BLaER1 treated with 17β-estradiol and CSF1 and Interleukin-3, amounts not matched to agents 10 nM and 100 nM (cell line): ENCODE results near the gene MFF.

Source experiments
- H3K27ac ChIP-seq, 11 experiments: shearing (Covaris generic); formaldehyde crosslinking; 2 replicates each; pipeline ENCODE4 v1.8.1; 2022
- H3K27me3 ChIP-seq, 11 experiments: shearing (Covaris generic); formaldehyde crosslinking; 2 replicates each; pipeline ENCODE4 v1.8.1; 2022
- H3K36me3 ChIP-seq, 11 experiments: shearing (Covaris generic); formaldehyde crosslinking; 2 replicates each; pipeline ENCODE4 v1.8.1; 2022
- H3K4me1 ChIP-seq, 10 experiments: shearing (Covaris generic); formaldehyde crosslinking; 2 replicates each; pipeline ENCODE4 v1.8.1; 2022
- H3K4me2 ChIP-seq, 11 experiments: shearing (Covaris generic); formaldehyde crosslinking; 2 replicates each; pipeline ENCODE4 v1.8.1; 2022
- H3K4me3 ChIP-seq, 10 experiments: shearing (Covaris generic); formaldehyde crosslinking; 2 replicates each; pipeline ENCODE4 v1.8.1; 2022
- H3K9ac ChIP-seq, 11 experiments: shearing (Covaris generic); formaldehyde crosslinking; 2 replicates each; pipeline ENCODE4 v1.8.1; 2022
- H3K9me3 ChIP-seq, 11 experiments: shearing (Covaris generic); formaldehyde crosslinking; replicated peaks in 1 of 11; 2 replicates each; pipeline ENCODE4 v1.8.1; 2022
- H4K20me1 ChIP-seq, 11 experiments: shearing (Covaris generic); formaldehyde crosslinking; 2 replicates each; pipeline ENCODE4 v1.8.1; 2022
- Cebpa-rat ChIP-seq, 11 experiments: shearing (Covaris generic); IDR thresholded peaks; 2 replicates each; pipeline ENCODE4 v1.8.1; 2022

Gene MFF

GRCh38 chr2:227308784-227309183, 16.3 kb upstream of the MFF start:
- no peaks in the 10 kb centered on the region for H3K27me3 ChIP-seq
- H4K20me1 ChIP-seq: no peaks in the 10 kb centered on the region
- H3K9ac ChIP-seq: no peak overlapping the region
- H3K36me3 ChIP-seq: peaks cover 0 to 5% (median 0%) of the 10 kb centered on the region in 11 experiments; a peak in 3 of 22 replicates
- TF ChIP-seq Cebpa-rat (IDR thresholded peaks at IDR 0.05): no peak
- H3K27ac ChIP-seq: no peak overlapping the region
- H3K4me1 ChIP-seq: no peaks in the 10 kb centered on the region
- H3K4me2 ChIP-seq: no peak overlapping the region
- no peak overlapping the region for H3K4me3 ChIP-seq
- H3K9me3 ChIP-seq: no peaks in the 10 kb centered on the region

GRCh38 chr2:227310756-227311110, 14.3 kb upstream of the MFF start:
- no peak overlapping the region for H3K9ac ChIP-seq
- no peak overlapping the region for H3K4me3 ChIP-seq
- no peak overlapping the region for H3K27ac ChIP-seq
- no peaks in the 10 kb centered on the region for H3K9me3 ChIP-seq
- H3K27me3 ChIP-seq: no peaks in the 10 kb centered on the region
- TF ChIP-seq Cebpa-rat (IDR thresholded peaks at IDR 0.05): no peak
- no peak overlapping the region for H3K4me2 ChIP-seq
- no peaks in the 10 kb centered on the region for H4K20me1 ChIP-seq
- H3K4me1 ChIP-seq: no peaks in the 10 kb centered on the region
- H3K36me3 ChIP-seq: no peaks in the 10 kb centered on the region

GRCh38 chr2:227311861-227312506, 13.1 kb upstream of the MFF start:
- Histone ChIP-seq H3K4me3 (no peak overlapping the region), H4K20me1 (no peaks in the 10 kb centered on the region), H3K9me3 (no peaks in the 10 kb centered on the region), H3K4me2 (no peak overlapping the region), H3K27ac (no peak overlapping the region), H3K4me1 (no peaks in the 10 kb centered on the region), H3K27me3 (no peaks in the 10 kb centered on the region), H3K9ac (no peak overlapping the region), H3K36me3 (no peaks in the 10 kb centered on the region)
- TF ChIP-seq Cebpa-rat (IDR thresholded peaks at IDR 0.05): no peak

- Histone ChIP-seq H3K27me3 (no peaks in the 10 kb centered on the region), H3K4me2 (no peak overlapping the region), H3K4me1 (no peaks in the 10 kb centered on the region), H3K27ac (no peak overlapping the region), H3K9me3 (peaks cover 0 to 1% (median 0%) of the 10 kb centered on the region in 11 experiments; a peak in 2 of 22 replicates), H3K4me3 (no peak overlapping the region), H3K9ac (no peak overlapping the region), H4K20me1 (no peaks in the 10 kb centered on the region), H3K36me3 (no peaks in the 10 kb centered on the region)
- no peak for TF ChIP-seq Cebpa-rat (IDR thresholded peaks at IDR 0.05)
These were observed 12.5 kb upstream of the MFF start for GRCh38 chr2:227312579-227312978.

GRCh38 chr2:227313310-227313709, 11.7 kb upstream of the MFF start:
- no peaks in the 10 kb centered on the region; a peak in 1 of 22 replicates for H3K36me3 ChIP-seq

GRCh38 chr2:227317834-227318233, 7.2 kb upstream of the MFF start:
- no peak overlapping the region for H3K9ac ChIP-seq
- no peaks in the 10 kb centered on the region for H4K20me1 ChIP-seq
- peaks cover 14 to 35% (median 26%) of the 10 kb centered on the region in 11 experiments for H3K9me3 ChIP-seq
- H3K4me2 ChIP-seq: no peak overlapping the region
- H3K4me3 ChIP-seq: no peak overlapping the region
- H3K27me3 ChIP-seq: no peaks in the 10 kb centered on the region
- H3K4me1 ChIP-seq: no peaks in the 10 kb centered on the region
- TF ChIP-seq Cebpa-rat (IDR thresholded peaks at IDR 0.05): no peak
- no peak overlapping the region for H3K27ac ChIP-seq
- peaks cover 0 to 11% (median 0%) of the 10 kb centered on the region in 11 experiments; a peak in 3 of 22 replicates for H3K36me3 ChIP-seq

More at GRCh38 chr2:227313310-227313709, 11.7 kb upstream of the MFF start:
- no peak overlapping the region for H3K27ac ChIP-seq
- no peaks in the 10 kb centered on the region for H3K27me3 ChIP-seq
- H4K20me1 ChIP-seq: no peaks in the 10 kb centered on the region
- peaks cover 0 to 8% (median 5%) of the 10 kb centered on the region in 11 experiments; a peak in 7 of 22 replicates for H3K9me3 ChIP-seq
- no peaks in the 10 kb centered on the region for H3K4me1 ChIP-seq
- H3K4me3 ChIP-seq: no peak overlapping the region
- H3K4me2 ChIP-seq: no peak overlapping the region
- no peak for TF ChIP-seq Cebpa-rat (IDR thresholded peaks at IDR 0.05)
- H3K9ac ChIP-seq: no peak overlapping the region

- peaks cover 0 to 12% (median 0%) of the 10 kb centered on the region in 11 experiments; a peak in 3 of 22 replicates for H3K36me3 ChIP-seq
- H4K20me1 ChIP-seq: no peaks in the 10 kb centered on the region
- H3K9me3 ChIP-seq: peaks cover 17 to 42% (median 32%) of the 10 kb centered on the region in 11 experiments
These were observed 4.6 kb upstream of the MFF start for GRCh38 chr2:227320305-227321094.

GRCh38 chr2:227322530-227323205, 2.4 kb upstream of the MFF start:
- peaks cover 17 to 41% (median 30%) of the 10 kb centered on the region in 11 experiments for H3K9me3 ChIP-seq
- TF ChIP-seq Cebpa-rat (IDR thresholded peaks at IDR 0.05): no peak
- no peak overlapping the region for H3K4me3 ChIP-seq
- H3K36me3 ChIP-seq: peaks cover 0 to 12% (median 0%) of the 10 kb centered on the region in 11 experiments; a peak in 3 of 22 replicates
- no peaks in the 10 kb centered on the region for H3K27me3 ChIP-seq
- peaks cover 0 to 10% (median under 1%) of the 10 kb centered on the region in 11 experiments; a peak in 5 of 22 replicates for H4K20me1 ChIP-seq
- H3K4me1 ChIP-seq: peaks cover 19 to 28% (median 23%) of the 10 kb centered on the region in 10 experiments
- no peak overlapping the region for H3K4me2 ChIP-seq
- no peak overlapping the region for H3K9ac ChIP-seq
- no peak overlapping the region for H3K27ac ChIP-seq

More at GRCh38 chr2:227320305-227321094, 4.6 kb upstream of the MFF start:
- peaks cover 7 to 13% (median 9%) of the 10 kb centered on the region in 10 experiments; a peak in 16 of 20 replicates for H3K4me1 ChIP-seq
- no peak for TF ChIP-seq Cebpa-rat (IDR thresholded peaks at IDR 0.05)
- no peak overlapping the region for H3K9ac ChIP-seq
- no peak overlapping the region for H3K4me3 ChIP-seq
- H3K27ac ChIP-seq: no peak overlapping the region
- H3K27me3 ChIP-seq: no peaks in the 10 kb centered on the region
- H3K4me2 ChIP-seq: no peak overlapping the region

GRCh38 chr2:227323818-227324217, 1.2 kb upstream of the MFF start:
- peaks cover 0 to 20% (median 9%) of the 10 kb centered on the region in 11 experiments; a peak in 9 of 22 replicates for H4K20me1 ChIP-seq
- peaks cover 12 to 36% (median 26%) of the 10 kb centered on the region in 11 experiments; a peak in 21 of 22 replicates for H3K9me3 ChIP-seq
- H3K4me3 ChIP-seq: peak overlapping the region in 8 of 10 experiments; percentile 83 to 99 (median 92); a peak in 10 of 20 replicates
- peak in 1 of 11 experiments; percentile 9; a peak in 1 of 22 replicates for TF ChIP-seq Cebpa-rat (IDR thresholded peaks at IDR 0.05)
- no peak overlapping the region for H3K27ac ChIP-seq
- peaks cover 22 to 38% (median 33%) of the 10 kb centered on the region in 10 experiments for H3K4me1 ChIP-seq
- no peaks in the 10 kb centered on the region for H3K27me3 ChIP-seq
- peak overlapping the region; percentile 65 to 93 (median 87) for H3K4me2 ChIP-seq
- H3K36me3 ChIP-seq: peaks cover 0 to 17% (median 5%) of the 10 kb centered on the region in 11 experiments; a peak in 14 of 22 replicates
- H3K9ac ChIP-seq: no peak overlapping the region
